HG02943 (cell line): ENCODE data around the gene FAM72C.
A peak's percentile ranks its signal among the peaks of the same experiment; 100 is the strongest.
"Not testable (repeated sequence)": the region's sequence is repeated elsewhere in the genome, so short reads cannot be mapped to it uniquely, and the experiment has no call there.

Experiments used
- ATAC-seq: cut with Tn5 transposase; IDR thresholded peaks from one replicate; pipeline ENCODE4 v1.9.1; 2021; ENCODE audit warnings: mild to moderate bottlenecking, low read depth, moderate library complexity; ENCODE audit not compliant: unreplicated experiment

FAM72C gene

DNA sequence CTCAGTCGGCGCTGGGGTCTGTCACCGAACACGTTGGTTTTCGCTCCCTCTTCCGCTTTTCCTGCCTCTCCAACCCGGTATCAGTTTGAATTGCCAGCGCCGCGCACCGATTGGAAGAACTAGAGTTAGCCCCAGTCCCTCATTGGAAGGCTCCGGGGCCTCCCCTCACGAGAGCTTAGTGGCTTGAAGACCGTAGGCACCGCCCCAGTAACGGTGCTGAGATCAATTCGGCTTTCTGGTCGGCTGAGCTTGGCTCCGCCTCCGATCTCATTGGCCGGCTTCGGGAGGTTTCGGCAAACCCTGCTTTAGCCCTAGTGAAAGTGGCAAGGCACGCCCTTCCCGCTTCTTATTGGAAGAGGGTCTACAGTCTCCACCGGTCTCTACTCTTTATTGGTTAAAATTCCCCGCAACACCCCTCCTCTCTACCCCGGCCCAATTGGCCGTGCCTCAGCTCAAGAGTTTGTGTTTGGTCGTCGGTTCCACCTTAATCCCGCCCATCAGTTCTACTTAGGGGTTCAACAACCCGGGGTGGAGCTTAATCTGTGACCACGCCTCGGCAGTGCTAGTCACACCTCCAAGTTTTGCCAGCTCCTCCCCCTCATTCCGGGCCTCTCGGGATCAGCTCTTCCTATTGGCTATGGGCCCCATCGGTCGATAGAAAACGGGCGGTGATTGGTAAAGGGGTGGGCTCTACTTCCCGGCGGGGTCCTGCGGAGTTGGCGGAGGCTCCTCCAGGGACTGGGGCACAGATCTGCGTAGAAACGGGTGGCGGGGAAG lies at the start of gene FAM72C:
Gene FAM72C (minus strand): TSS at position 63 of the 777 bp plus-strand sequence. CDS start 845 bp downstream, outside the sequence.
- ATAC-seq, result peak; percentile 80

DNA sequence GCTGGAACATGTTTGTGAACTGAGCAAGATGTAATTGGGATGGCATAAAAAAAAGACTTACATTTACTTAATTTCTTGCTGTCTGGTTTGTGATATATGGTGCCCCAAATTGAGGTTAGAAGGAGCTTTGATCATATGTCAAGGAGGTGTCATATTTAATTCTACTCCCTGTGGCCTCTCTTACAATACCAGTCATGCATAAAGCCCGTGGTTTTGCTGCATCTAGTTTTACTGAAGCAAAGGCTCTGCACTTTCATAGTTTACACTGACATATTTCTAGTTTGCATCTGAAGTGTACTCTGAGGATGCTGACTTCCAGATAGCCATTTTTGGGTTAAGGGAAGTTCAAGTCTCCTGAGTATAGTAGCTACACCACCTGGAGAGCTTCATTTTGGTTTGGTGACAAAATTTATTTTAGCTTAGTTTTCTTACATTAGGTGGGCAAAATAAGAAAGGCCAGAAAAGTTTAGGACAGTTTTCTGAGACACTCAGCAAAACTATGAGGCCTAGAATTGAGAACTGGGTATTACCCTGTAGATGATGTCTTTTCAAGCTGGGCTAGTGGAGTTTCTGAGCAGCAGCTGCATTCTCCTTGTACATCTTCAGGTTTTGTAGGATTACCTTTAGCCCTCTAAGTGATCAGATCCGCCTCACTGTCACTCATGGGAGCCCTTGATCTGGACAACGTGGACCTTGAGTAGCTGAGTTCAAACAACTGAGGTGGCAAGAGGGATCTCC lies 48.4 kb upstream of the FAM72C start:
- not testable (repeated sequence) for ATAC-seq

DNA sequence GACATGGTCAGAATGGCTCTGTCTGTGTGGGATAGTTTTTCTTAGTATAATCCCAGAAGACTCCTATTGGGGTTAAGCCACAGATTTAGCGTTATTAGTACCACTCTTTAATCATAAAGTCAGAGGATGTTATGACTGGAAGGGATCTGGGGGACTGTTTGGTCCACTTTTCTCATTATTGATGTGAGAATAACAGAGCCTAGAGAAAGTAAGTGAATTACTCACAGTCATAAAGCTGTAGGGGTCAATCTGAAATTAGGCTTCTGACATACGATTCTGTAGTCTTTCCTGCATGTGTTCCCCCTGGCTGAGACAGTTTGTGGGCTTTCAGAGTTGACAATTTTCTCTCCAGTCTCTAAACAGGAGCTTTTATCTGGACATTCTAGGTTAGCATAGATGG lies 47.3 kb upstream of the FAM72C start:
- not testable (repeated sequence) for ATAC-seq

DNA sequence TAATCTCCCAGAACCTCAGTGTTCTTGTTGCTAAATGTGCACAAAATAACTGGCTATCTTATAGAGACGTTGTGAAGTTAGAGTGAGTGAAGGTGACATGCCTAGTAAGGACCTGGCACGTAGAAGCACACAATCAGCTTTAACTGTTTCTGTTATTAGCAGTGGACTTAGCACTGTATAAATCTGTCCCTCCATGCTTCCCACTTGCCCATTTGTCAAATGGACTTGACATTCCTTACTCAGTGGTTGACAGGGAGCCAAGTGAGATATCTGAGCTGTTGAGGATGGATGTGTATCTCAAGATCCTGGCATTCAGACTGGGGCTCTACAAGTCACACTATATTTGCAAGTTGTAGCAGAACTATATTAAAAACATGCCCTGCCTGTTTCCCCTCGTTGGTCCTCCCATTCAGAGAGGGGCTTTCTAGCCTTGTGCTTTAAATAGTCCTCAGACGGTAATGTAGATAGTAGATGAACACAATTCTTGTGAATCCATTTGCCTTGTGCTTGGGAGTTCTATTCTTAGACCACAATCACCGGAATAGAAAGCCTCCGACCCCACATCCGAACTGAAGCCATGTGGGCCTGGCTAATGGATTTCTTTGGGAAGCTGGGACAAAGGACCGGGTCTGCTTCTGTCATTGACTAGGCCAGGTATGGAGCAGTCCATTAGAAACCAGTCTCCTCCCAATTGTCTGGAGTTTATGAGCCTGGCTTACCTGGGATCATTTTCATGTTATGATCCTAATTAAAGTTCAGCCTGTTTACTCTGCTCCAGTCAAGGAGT lies 43.6 kb upstream of the FAM72C start:
- not testable (repeated sequence) for ATAC-seq

DNA sequence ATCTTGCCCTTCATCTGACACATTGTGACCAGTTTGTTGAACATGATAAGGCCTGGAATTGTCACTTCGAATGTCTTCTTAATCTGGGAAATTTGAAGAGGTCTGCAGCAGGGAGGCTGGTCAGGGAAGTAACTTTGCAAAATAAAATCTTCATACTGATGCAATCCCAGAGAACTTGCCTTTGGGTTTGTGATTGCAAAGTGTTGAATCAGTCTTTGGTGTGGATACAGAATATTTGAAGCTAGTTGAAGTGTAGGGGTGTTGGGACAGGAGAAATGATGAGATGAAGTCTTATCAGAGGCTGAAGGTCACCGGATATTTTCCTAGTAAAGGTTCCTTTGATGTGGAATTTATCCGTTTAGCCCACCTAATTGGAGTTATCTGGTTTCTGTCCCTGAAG lies 42.7 kb upstream of the FAM72C start:
- ATAC-seq, result not testable (repeated sequence)

DNA sequence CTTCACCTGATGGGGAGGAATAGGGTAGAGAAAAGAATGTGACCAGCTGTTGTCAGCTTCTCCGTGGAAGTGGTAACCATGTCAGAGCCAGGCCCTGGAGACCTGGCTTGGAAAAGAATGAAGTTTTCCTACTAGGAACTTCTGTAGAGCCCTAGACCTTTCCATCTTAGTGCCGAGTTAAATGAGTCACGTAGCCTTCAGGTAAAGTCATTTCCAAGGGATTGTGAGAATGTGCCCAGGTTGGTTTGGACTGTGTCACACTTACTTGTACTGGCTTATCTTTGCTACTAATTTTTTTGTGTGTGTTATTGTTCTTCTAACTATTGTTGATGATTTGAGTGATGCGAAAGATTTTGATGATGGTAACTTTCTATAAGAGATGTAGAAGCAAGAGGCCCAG lies 42.3 kb upstream of the FAM72C start:
- not testable (repeated sequence) for ATAC-seq

DNA sequence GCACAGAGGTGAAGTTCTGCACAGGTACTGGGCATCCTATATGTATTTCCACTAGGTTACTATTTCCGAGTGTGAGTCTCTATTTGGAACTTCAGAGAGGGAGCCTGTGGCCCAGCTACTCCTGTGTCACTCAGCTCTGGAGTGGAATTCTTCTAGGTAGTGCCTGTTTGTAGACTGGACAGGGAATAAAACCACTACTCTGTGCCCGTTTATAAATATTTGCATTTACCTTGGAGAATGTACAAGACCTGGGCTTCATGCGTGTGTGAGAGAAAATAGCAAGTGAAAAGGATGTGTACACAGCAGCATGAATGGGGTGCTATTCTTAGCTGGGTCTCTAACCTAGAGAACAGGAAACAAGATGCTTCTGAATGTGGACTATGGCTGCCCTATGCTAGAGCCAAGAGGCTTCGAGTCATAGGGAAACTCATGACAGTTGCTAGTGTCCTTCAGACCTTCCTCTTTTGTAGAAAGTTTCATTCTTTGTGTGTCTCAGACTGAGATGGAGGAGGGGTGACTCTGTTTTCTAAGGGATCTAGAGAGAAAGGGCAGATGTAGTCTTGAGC lies 40.5 kb upstream of the FAM72C start:
- peak; percentile 99 for ATAC-seq

DNA sequence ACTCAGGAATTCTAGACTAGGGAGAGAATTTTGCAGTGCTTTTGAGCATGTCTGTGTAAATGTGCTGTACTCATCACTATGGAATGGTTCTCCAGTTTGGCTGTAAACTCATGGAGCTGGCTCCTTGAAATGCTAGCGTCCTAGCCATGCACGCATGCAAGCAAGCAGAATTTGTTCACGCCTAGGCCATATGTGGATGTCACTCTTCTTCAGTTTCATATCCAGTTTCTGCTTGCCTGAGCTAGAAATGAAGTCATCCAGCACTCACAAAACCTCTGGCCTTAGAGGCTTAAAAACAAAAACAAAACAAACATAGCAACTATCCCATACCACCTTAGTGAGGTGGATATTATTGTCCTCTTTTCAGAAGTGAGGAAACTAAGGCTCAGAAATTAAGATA lies 37.6 kb upstream of the FAM72C start:
- not testable (repeated sequence) for ATAC-seq

DNA sequence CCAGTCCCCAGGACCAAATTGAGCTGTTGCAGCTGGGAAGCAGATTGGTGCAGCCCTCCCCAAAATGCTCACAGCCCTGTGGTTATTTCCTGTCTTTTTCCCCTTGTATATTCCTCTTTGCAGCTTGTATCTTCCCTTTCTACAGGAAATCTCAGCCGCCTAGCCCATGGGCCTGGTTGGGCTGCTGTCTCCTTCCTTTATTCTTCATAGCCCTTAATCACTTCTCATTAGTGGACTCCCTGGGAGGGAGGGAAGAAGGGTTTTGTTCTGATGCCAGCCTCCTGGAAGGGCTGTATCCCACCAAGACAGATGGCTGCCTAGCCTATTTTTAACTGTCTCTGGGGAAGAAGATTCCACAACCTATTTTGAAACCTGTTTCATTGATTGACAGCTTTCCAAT lies 32.5 kb upstream of the FAM72C start:
- ATAC-seq, result not testable (repeated sequence)

DNA sequence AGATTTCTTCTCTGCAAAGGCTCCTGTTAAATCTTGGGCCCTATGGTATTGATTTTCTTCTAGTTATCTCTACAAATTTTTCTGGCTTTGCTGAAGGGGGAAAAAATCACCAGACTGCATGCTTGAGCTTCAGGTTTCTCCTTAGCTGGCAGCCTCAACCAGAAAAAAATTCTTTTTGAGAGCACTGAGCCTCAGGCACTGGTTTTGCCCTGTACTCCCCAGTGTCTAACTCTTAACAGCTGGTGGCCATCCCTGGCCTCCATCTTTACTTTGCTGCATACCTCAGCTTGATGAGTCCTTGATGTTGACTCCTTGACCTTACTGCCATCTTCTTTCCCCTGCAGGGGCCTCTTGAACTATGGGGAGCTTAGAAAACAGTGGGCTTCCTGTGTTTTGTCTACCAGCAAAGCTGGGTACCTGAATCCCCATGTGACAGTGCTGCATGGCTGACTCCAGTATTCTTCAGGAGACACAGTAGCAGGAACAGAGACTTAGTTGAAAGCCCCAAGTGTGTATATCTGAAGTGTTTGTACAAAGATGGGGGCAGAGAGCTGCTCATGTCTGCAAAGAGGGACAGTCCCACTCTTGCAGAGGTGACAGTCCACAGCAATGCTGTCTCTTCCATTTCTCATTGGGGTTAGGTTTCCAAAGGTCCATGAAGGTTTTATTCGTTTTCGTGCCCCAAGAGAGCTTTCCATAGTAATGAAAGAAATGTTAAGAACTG lies 31.7 kb upstream of the FAM72C start:
- ATAC-seq, result not testable (repeated sequence)

DNA sequence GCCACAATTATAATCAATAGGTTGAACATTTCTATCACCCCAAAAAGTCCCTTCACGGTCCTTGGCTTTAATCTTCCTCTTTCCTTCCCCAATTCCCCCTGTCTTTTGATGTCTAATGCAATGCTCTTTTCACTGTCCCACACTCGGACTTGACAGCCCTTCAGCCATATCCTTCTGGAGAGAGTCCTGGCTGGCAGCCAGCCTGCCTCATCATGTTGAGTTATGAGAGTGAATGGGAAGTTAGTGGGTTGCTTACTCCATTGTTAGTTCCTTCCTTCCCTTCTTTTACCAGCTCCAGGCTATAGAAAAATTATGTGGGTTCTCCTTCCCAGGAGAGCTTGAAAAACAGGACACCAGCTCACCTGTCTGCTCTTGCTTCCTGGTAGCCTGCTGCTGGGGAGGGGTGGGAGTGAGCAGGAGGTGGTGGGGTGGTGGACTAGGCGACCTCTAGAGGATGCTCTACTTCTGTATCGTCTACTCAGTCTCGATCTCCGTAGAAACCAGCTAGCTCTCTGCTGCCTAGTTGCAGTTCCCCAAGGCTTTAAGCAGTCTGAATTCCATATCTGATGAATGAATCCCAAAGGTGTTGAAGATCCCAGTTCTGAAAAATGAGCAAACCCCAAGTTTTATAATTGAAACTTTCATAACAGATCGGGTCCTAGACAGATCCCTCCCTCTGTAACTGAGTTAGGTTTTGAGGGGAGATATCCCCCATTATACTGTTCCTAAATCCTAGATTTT lies 30.5 kb upstream of the FAM72C start:
- ATAC-seq, result not testable (repeated sequence)

DNA sequence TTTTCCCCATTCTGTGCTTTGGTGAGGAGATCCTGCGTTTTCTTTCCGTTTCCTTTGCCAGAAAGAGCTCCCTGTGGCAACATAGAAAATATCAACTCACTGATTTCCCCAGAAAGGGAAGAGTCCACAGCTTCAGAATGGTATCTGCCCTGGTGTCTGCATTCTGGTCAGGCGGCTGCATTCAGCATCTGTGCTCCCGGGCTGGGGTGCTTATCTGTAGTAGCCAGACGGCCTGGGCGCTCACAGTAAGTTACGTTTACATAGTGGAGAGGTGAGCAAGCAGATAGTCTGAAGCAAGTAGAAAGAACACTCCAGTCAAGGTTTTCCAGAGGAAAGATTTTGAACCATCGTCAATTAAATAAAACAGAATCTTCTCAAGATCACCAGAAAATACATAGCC lies 29.3 kb upstream of the FAM72C start:
- not testable (repeated sequence) for ATAC-seq

DNA sequence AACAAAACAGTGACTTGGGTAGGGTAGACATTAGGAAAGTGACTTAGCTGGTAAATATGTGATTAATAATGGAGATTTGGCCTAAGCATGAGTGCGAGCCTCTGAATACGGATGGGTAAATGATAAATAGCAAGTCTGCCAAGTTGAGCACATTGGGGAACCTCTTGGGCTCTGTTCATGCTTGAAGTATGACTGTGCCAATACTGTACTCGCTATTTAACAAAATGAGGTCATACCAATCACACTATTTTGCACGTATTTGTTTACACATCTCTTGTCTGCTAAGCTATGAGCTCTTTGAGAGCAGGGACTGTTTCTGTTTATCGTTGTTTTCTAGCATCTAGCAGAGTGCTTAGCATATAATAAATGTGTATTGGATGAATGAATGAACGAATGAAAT lies 24.2 kb upstream of the FAM72C start:
- not testable (repeated sequence) for ATAC-seq

DNA sequence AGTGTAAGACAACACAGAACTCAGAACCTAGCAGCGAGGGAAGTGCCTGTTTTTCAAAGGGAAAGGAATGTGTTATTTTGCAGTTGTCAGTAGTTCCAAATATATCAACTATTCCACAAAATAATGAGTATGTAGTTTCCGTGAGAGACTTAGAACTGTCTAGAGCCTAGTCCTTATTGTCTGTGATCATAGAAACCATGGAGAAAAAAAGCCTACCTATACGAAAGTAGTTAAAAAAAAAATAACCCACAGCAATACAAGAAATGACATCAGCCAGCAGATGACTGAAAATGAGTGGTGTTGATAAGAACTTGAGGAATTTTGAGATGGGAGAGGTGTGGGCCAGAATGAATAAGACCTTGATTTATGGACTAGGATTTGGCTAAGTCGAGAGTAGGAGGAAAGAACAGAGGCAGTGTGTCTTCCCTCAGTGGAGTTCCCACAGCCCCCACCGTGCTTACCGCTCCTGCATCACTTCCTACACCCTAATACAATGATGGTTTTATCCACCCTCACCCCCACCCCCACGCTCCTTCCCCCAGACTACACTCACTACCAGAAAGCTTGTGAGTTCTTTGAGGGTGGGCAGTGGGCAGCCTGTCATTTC lies 21.6 kb upstream of the FAM72C start:
- not testable (repeated sequence) for ATAC-seq

DNA sequence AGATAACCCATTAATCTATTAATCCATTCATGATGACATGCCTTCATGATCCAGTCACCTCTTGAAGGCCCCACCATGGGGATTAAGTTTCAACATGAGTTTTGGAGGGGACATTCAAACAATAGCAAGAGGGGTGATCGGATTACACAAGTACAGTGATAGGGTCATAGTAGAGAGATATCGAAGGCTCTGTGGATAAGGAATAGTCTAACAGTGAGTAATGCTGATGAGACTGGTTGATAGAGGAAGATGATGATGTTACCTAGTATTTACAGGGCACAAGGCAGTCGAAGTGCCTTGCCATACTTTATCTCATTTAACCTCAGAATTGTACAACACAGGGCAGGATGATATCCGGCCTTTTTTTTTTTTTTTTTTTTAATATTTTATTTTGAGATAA lies 18.9 kb upstream of the FAM72C start:
- ATAC-seq, result not testable (repeated sequence)

DNA sequence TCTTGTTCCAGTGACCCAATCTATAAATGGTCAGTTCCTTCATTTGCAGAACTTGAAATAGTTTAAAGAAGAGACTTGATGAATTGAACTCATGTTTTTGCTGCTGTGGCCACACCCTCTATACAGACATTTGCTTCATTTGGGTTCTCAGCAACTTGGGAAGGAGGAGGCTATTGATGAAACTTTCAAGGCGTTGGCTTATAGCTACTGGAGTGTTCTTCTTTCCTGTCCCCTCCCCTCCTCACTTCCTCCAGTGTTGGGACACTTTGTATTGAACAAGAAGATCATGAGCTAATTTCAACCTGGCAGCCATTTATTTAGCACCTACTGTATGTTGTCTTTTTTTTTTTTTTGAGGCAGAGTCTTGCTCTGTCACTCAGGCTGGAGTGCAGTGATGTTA lies 17.9 kb upstream of the FAM72C start:
- not testable (repeated sequence) for ATAC-seq

DNA sequence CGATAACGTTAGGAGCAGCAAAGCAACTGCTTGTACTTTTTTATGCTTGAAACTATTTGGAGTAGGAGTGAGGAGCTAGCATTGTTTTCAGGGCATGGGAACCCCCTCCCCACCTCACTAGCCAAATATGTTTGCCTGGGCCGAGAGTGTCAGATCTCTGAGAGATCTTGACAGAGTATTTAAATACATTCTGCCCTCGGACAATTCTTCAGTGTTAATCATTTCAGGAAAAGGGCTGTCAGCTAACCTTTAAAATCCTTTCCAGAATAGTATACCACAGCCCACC lies 17.6 kb upstream of the FAM72C start:
- ATAC-seq, result not testable (repeated sequence)

DNA sequence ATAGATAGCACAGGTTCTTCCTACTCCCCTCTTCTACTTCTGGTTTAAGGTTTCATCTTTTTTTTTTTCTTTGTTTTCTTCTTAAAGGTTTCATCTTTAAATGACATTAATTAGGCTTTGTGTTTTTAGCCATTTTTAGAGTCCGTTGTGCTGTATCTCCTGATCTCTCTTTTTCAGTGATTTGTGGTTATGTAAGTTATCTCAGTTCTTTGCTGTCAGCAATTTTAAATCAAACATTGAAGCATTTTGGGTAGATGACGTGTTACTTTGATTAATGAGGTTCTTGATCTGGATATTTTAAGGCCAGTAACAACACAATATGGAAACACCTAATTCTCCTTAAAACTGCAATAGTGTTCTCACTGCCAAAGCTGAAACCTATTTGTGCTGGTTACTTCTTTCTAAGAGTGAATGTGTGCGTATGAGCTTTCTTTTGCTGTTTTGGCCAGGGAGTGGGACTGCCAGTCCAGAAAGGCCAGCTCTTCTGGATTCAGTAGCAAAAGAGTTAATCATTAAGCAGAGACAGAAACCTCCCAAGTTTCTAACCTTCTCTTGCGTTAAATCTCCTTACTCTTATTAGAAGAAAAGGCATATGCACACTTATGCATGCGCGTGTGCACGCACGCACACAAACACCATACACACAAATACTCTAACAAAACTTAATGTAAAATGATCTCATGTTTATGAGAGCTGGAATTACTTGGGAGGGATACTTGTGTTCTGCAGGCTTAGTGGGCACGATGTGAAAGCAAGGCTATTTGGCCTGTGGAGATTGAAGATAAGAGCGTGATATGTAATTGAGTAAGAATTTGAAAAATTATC lies 17.0 kb upstream of the FAM72C start:
- ATAC-seq, result not testable (repeated sequence)
